Erythroblast (primary cell): ENCODE results near the gene MYO15B.

ENCODE experiments used
- GATA1 ChIP-seq: IDR thresholded peaks from 2 replicates; pipeline ENCODE4 v1.6.1; 2011; ENCODE audit warnings: low read depth, mild to moderate bottlenecking, control low read depth, low read length, moderate library complexity
- POLR2A ChIP-seq: IDR thresholded peaks from 2 replicates; pipeline ENCODE4 v1.6.1; 2011; ENCODE audit warnings: mild to moderate bottlenecking, low read length

DNA sequence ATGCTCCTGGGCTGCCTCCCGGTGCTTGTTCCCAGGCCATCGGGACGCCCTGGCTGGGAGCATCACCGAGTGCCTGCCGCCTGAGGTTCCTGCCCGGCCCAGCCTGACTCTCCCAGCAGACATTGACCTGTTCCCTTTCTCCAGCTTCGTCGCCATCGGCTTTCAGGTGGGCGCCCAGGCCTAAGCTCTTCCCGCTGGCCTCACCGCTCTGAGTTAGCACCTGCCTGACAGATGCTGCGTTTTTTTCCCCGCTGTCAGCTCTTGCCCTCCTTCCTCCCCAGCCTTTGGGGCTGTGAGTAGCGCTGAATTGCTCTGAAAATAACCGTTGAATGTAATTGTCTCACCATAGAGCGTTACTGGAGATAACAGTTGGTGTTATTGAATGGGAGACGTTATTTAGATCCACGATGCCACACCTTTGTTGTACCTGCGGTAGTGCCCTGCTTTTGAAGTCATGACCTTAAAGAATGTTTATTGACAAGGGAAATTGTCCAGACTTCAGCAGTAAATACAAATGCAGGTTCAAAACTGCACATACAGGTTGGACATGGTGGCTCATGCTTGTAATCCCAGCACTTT, 24.3 kb downstream of the MYO15B start:
- TF ChIP-seq POLR2A (no peak), GATA1 (no peak)
